GM18511 (cell line): ENCODE measurements around the gene ADSL.

Experiments used
- ATAC-seq: cut with Tn5 transposase; IDR thresholded peaks from one replicate; pipeline ENCODE4 v1.9.1; 2021; ENCODE audit warnings: mild to moderate bottlenecking, moderate library complexity; ENCODE audit not compliant: unreplicated experiment

The ADSL gene

DNA sequence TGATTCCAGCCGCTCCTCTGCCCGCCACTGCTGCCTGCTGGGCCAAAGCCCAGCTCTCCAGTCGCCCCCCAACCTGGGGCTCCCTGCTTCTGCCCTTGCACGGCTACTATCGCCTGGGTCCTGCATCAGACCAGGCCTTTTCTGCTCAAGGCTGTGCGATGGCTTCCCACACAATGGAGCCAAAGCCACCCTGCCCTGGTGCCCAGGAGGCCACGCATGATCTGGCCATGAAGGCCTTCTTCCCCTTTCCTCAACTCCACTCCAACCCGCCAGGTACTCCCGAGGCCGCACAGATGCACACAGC lies 69.9 kb downstream of the ADSL start:
- ATAC-seq: no peak

DNA sequence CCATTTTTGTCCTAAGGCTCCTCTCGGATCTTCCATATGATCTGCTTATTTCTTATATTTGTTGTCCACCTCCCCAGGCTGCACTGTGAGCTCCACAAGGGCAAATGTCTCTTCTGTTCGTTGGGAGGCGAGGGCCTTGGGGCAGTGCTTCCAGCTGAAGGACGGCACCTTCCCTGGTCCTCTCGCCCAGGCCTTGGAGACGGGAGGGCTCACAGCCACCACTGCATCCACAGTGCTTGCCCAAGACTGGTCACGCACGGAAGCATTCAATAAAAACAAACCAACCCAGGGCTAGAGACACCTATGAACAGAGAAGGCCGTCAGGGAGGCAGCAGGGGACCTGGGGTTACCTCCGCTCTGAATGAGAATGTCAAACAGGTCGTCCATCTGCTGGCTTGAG lies 70.3 kb downstream of the ADSL start:
- ATAC-seq: no peak

DNA sequence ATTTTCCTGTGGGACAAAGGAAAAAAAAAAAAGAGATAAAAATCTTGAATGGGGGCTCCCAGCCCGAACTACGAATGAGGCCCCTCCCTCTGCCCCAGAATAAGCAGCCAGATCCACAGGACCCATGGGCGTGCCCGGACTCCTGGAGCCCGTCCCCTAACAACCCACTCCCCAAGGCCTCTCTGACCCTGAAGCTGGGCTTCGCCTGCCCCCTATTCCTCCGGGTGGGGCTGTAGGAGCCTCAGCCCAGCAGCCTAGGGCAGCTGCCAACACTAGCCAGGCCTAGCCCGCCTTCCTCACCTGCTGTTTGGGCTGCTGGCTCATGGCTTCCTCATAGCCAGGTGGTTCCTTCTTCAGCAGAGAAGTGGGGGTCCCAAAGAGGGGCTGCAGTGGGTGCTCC lies 70.7 kb downstream of the ADSL start:
- ATAC-seq: no peak

DNA sequence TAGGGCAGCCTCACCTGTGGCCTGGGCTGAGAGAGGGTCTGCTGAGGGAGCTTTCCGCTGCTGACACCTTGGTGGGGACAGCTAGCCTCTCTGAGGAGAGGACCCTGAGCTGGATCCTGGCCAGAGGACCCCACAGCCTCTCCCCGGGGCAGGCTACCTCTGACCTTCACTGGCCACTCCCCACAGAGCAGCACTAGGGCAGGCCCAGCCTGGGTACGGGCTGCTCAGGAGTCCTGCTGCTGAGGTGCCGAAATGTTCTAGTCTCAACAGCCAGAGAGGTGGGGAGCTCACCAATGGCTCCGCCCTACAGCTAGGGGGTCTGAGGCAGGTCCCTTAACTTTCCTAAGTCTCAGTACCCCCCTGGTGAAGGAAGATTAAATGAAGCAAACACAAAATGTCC lies 71.6 kb downstream of the ADSL start:
- ATAC-seq: no peak

DNA sequence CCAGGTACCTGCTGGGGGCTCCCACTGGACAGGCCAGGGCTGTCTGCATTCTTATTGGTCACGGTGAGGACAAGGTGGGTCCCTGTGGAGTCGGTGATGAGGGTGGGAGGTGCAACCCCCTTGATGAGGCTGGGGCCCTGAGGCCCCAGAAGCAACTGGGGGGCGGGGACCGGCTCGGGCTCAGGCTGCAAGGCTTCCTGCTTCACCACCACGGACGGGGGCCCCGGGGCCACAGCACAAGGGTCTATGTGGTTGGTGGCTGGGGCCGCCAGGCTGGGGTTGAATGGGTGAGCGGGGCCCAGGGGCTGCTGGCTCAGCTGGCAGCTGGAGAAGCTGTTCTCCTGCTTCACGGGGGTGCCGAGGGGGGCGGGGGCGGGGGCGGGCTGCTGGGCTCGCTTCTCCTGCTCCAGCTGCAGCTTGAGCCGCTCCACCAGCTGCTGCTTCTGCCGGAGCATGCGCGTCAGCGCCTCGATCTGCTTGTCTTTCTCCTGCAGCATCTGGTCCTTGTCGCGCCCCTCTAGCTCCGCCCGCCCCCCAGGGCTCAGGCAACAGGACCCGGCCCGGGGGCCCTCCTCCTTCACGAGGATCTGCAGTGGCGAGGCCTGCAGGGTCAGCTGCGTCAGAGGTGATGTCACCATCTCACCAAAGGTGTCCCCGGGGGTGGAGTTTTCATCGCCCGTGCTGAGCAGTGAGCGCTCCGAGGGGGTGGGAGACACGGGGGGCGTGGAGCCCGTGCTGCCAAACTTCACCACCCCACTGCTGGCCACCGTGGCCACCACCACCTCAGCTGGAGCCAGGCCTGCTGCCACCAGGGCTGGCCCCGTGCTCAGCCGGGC lies 72.3 kb downstream of the ADSL start:
- no peak for ATAC-seq

DNA sequence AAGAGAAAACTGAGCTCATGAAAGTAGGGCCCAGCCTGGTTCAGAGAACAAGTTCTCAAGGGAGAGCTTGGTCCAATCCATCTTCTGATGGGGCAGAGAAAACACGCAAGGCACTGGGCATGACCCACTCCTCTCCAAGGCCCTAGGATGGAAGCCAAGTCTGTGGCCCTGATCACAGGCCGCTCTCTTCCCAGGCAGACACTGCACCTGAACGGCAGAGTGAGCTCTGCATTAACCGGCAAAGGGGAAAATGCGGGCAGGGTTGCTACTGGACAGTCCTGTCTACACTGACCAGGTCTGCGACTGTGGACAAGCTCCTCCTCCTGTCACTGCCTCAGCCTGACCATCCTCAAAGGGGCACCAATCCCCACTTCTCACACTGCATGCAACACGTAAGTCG lies 73.4 kb downstream of the ADSL start:
- ATAC-seq: no peak

DNA sequence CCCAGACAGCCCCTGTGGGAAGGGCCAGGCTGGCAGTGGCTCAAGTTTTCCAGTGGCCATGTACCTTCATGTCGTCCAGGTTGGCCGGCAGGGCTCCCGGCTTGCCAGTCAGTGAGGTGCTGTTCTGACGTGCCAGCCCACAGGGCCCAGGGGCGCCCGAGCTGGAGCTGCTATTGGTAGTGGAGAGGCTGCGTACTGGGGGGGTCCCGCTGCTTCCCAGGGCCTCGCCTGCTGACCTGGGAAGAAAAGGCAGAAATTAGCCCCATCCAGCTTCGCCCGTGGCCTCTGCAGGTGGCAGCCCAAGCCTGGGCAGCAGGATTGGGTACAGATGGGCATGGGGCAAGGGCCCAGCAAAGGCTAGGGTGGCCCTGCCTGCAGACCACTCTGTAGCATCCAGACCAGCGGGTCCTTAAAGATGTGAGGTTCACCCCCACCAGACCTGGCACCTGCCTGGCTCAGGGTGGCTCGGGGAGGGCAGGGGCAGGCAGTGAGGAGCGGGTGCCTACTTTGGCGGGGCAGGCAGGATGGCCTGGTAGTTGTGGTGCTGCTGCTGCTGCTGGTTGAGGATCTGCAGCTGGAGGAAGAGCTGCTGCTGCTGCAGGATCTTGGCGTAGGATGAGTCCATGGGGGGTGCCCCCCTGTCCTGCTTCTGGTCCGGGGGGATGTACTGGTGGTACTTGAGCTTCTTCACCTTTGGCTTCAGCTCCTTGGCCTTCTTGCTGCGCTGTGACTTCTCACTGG lies 74.2 kb downstream of the ADSL start:
- ATAC-seq: no peak

DNA sequence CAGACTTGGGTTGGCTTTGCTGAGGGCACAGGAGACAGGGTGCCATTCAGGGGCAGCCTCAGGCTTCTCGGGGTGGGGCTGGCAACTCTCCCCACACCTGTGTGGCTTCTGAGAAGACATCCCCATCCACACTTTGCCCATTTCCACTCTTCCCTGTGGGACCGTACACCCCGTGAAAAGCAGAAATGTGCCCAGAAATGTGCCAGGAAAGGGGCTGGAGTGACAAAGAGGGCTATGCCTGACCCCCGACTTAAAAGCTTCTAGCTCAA lies 74.7 kb downstream of the ADSL start:
- no peak for ATAC-seq

DNA sequence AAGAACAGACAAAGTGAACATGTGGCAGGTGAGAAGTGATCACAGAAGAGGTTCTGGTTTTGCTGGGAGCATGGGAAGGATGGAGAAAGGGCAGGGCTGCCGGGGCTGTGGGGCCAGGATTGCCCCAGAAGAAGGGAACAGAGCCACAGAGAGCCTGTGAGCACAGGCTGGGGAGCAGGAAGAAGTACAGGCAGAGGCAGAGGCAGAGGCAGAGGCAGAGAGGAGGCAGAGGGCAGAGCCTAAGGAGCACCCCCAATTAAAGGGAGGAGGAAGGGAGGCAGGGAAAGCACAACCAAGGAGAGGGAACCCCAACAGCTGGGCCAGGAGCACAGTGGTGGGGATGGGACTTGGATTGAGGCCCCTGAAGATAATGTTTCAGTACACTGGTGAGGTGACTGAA lies 75.6 kb downstream of the ADSL start:
- ATAC-seq: no peak

DNA sequence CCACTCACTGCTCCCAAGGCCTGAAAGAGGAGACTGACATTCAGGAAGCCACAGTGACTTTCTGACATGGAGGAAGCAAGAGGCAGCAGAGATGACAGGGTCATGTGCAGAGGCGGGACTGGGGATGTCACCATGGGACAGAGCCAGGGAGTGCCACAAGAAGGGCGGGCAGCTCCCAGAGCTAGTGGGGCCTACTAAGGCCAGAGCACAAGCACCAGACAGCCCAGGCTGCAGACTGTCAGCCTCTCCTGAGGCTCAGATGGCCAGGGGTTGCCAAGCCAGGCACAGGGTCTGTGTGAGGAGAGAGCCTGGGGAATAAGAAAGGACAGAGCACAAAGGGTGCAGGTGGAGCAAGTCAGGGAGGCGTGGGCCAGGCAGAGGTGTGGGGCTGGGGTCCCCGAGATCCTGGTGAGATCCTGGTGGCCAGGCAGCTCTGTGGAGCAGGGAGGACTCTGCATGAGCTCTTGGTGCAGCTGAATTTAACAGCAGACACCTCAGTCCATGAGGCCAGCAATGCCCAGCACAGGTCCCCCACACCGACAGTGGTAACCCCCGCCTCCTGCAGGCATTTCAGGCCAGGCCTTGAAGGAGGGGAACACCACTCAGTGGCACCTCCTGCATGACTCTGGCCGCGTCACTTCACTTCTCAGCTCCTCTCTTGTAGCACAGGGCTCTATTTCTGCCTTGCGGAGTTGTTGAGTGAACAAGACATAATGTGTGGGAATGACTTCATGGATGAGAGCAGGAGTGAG lies 76.4 kb downstream of the ADSL start:
- no peak for ATAC-seq

DNA sequence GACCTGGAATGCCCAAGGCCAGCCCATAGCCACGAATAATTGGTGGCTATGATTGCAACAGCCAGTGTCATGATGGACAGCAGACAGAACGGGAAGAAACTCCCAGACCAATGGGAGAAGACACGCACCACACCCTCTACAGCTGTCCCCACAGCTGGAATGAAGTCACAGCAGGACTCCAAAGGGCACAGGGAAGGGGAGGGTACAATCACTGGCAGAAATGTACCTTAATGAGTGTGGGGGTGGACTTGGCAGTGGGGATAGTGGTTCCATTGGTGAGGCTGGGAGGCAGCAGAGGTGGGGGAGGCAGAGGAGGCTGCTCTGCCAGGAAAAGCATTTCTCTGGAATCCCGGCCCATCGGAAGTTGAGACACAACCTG lies 77.0 kb downstream of the ADSL start:
- ATAC-seq: no peak

DNA sequence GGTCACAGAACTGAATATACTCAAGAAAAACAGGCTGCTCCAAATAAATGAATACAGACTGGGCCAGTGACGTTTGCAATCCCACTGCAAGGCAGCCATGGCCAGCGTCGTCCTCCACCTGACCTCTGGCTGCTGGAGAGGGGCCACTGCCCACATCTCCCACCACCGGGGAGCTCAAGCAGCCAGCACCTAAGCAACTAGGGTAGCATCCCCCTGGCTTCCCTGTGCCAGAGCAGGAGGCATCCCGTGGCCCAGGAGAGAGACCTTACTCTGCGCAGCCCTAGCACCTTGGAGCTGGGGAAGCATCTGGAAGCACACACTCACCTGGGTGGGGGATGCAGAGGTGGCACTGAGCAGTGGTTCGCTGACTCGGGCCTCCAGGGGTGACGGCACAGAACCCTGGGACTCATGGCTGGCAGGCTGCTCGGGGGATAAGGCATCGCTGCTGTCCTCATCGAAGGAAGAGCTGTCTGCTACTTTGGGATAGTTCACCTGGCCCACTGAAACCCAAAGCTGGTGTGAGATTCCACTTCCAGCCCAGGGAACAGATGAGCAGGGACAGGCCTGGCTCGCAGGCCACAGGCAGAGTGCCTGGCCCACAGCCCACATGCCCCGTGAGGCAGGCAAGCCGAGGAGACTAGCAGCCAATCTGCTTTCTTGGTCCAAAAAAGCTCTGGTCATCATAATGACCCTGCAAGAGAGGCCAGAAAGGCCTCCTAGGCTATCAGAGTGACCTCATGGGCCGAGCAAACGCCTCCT lies 77.8 kb downstream of the ADSL start:
- no peak for ATAC-seq

DNA sequence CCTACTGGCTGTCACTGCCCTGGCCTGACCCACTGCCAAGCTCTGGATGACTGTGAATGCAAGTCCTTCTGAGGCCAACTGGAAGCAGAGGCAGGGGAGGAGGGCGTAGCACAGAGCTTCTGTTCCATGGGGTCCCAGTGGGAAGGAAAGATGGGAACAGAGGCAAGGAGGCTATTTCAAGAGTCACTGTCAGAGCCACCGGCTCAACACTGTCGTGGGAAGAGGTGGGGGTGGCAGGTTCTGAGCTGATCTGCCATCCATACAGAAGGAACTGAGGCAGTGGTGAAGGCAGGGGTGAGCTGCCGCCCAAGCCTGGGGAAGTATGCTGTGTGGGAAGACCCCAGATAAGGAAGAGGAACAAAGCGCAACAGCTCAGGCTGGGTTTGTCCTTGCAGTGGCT lies 78.8 kb downstream of the ADSL start:
- ATAC-seq: no peak

DNA sequence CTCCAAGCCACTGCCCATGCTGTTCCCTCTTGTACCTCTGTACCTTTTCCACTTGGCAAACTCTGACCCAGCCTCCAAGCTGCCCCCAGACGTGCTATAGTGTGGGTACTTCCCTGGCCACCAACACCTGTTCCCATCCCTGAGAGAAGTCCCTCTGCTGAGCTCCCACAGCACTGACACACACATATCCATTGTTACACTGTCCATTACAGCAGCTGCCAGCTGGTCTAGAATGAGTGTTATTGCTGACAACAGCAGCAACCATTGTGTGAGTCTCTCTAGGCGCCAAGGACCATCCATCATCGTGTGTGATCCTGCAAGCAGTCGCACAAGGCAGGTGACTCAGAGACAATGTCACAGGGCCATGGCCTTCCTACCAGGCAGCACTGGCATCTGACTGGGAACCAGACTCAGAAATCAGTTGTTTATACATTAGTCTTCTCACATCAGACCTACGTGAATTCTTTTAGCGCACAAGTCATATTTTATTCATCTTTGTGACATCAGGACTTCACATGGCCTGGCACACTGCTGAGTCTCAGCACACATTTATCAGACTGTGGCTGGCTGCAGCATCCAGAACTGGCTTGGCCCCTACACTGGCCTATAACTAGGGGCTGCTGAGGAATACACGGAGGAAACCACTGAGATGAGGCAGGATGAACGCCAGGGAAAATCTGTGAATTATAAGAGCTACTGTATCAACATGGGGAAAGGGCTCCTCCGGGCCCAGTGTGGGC lies 80.5 kb downstream of the ADSL start:
- no peak for ATAC-seq

DNA sequence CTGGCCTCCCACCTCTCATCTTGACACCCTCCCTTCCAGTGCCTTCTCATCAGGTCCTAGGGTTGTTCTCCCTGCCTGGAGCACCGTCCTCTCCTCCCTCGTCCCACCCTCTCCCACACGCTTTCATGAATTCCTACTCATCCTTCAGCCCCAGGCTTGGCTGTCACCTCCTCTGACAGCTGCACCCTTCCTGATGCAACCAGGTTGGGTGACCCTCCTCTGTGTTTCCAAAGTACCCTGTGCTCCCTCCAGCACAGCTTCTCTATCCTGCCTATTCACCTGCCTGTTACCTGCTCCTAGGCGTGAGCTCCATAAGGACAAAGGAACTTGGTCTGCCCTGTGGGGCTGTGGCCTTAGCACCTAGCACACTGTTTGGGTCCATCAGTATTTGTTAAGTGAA lies 82.5 kb downstream of the ADSL start:
- ATAC-seq: no peak

DNA sequence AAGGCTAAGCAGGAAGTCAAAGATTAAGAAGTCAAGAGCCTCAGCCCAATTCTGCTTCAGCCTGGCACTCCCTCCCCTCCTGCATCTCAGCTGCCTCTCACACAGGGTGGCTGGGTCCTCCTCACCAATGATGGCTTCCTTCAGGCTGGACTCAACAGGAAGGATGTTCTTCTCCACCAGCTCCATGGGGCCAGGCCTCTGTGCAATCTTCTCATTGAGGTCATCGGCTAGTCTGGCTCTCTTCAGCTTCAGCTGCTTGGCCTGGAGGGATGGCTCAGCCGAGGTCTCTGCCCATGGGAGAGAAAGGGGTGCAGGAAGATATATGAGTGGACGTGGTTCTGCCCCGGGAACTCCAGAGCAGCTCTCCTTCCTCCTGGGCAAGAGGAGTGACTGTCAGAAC lies 83.2 kb downstream of the ADSL start:
- ATAC-seq: no peak

DNA sequence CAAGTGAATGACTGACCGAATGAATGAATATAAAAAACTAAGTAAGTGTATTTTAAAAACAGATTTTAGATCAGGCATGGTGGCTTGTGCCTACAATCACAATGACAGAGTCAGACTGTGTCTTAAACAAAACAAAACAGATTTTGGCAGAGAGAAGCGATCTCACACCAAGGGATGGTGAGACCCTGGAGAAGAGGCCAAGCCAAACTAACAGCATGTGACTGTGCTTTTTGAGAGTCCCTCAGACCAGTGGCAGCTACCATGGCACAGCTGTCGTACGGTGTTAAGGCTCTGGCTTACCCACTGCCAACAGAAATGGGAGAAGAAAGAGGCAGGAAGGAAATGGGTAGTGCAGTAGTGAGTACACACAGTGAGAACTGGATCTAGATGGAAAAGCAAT lies 84.7 kb downstream of the ADSL start:
- ATAC-seq: no peak

DNA sequence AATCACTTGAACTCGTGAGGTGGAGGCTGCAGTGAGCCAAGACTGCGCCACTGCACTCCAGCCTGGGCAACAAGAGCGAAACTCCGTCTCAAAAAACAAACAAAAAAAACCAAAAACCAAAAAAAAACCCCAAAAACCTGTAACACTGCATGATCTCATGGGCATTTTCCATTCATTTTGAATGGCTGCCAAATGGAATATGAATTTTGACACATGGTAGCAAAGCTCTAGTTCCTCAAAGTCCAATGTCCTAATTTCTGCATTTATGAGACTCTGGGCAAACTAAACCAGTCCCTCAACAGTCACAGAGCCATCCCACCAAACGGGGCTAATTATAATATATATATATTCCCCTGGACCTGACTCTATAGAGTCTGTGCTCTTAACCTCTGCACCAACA lies 85.9 kb downstream of the ADSL start:
- no peak for ATAC-seq

DNA sequence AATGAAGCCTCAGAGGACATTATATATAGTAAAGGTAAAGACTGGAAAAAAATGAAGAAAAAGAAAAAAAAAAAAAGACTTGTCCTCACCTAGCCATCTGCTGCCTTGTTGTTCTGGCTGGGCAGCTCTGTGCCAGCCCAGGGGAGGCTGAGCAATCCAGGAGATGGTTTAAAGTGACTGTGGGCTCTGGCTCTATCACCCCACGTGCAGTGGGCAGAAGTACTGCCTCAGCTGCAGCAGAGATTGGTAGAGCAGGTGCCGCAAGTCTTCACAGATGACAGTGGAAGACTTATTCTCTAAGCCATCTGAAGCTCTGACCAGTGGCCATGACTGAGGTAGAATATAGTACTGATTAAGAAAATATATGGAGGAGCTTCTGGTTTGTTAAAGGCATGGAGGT lies 86.3 kb downstream of the ADSL start:
- no peak for ATAC-seq

DNA sequence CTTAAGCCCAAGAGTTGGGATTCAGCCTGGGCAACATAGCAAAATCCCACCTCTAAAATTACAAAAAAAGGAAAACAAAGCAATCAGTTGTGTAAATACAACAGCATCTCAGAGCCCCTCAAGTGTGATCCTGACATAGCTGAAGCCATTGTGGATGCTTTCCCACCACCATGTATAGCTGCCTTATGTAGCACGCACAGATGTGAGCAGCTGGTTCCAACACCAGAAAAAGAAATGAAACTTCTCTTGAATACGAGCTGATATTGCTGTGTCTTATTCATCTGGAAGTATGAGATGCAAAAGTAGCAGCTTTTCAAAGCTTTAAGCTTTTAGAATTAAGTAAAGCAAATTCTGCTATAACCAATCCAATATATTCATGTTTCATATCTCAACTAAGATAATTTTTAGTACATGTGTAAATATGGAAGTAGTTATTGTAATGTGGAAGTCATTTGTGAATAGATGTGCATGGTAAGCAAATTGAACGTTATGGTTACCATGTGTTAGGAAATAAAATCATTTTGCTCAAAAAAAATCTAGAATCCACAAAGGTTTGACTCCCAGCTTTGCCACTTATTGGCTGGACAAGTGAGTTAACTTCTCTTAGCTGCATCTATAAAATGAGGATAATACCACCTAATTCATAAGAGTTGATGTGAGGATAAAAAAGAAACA lies 87.3 kb downstream of the ADSL start:
- ATAC-seq: no peak
